Thymus (tissue), 11 donors: ENCODE data around the gene CHST5. TPM values are rescaled to one million over a fixed set of nuclear protein-coding genes. Genes with fewer than 3 reads are reported as not detected.

Source experiments
- DNase-seq, 9 donors: peaks; one replicate each; pipeline ENCODE4 v3.0.0-alpha.2; 2013; ENCODE audit warnings: low spot score in 9 of 9, low read depth in 6 of 9, missing footprints in 1 of 9
- H3K27ac ChIP-seq, 2 donors: one replicate each; pipeline ENCODE4 v1.5.1; 2013; ENCODE audit warnings: control low read depth in 1 of 2, low read depth in 1 of 2, low read length in 1 of 2, mild to moderate bottlenecking in 1 of 2, moderate library complexity in 1 of 2
- H3K27me3 ChIP-seq, 2 donors: one replicate each; pipeline ENCODE4 v1.5.1; 2013; ENCODE audit warnings: low read length in 1 of 2; ENCODE audit not compliant: control insufficient read depth in 2 of 2, insufficient read depth in 1 of 2
- H3K36me3 ChIP-seq, 2 donors: one replicate each; pipeline ENCODE4 v1.5.1; 2013; ENCODE audit warnings: low read length in 1 of 2, mild to moderate bottlenecking in 1 of 2, moderate library complexity in 1 of 2; ENCODE audit not compliant: control insufficient read depth in 2 of 2, insufficient read depth in 2 of 2
- H3K4me1 ChIP-seq, 2 donors: one replicate each; pipeline ENCODE4 v1.5.1; 2013; ENCODE audit warnings: low read length in 2 of 2; ENCODE audit not compliant: control insufficient read depth in 2 of 2, insufficient read depth in 2 of 2
- H3K4me3 ChIP-seq, 2 donors: one replicate each; pipeline ENCODE4 v1.5.1; 2013; ENCODE audit warnings: low read length in 2 of 2, control low read depth in 1 of 2, mild to moderate bottlenecking in 1 of 2
- H3K9me3 ChIP-seq, 2 donors: one replicate each; pipeline ENCODE4 v1.5.1; 2013; ENCODE audit warnings: low read length in 1 of 2, mild to moderate bottlenecking in 1 of 2; ENCODE audit not compliant: control insufficient read depth in 2 of 2, insufficient read depth in 1 of 2
- WGBS: extraction: QIAGEN DNeasy Blood & Tissue Kit; methylation state at CpG from one replicate; pipeline ENCODE4 v1.1.7; 2013; 5-methylcytosine and 5-hydroxymethylcytosine counted together
- polyA plus RNA-seq: library from polyadenylated mRNA; stranded (reverse); fragments of 200-250 nt; gene quantifications from one replicate; pipeline ENCODE4 v1.2.3, GENCODE V29; 2013
- total RNA-seq: library from RNA; stranded (reverse); fragments of 120-200 nt; gene quantifications from one replicate; pipeline ENCODE4 v1.2.4, GENCODE V29; 2013
- donor health status: healthy.

CHST5 gene
- total and polyA plus RNA-seq, 2 donors, result 0.11 TPM; not detected in 1

DNA sequence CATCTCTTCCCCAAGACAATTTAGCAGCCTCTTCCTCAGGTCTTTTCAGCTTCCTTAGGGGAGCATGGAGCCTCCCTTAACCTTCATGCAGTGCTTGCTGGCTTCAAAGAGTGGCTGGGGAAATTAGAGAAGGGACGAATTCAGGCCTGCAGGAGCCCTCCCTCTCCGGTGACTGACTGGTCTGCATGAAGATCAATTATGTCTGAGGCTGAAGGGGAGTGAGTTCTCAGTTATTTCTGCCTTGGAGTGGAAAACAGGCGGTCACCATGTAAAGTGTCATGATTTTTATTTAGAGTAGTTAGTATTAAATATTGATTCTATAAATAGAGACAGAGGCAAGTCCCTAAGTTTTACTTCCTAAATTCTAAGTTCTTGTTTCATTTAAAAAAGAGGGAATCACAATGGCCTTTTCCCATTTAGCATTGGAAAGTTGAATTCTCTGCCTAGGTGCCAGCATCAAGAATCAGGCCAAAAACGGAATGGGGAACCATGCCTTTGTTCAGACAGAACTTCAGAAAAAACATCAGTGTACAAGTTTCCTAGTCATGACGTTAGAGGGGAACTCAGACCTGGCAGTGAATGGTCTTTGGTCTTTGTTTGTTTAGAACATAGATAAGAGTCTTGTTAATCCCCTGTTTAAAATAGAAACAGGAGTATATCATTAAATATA is 34.6 kb upstream of the CHST5 start:
- peaks cover 9 to 12% of the 10 kb centered on the region in 2 donors for H3K4me1 ChIP-seq
- no peaks in the 10 kb centered on the region for H3K9me3 ChIP-seq
- peak overlapping the region in 1 of 2 donors; percentile 11 for H3K27ac ChIP-seq
- peaks cover 56 to 72% of the 10 kb centered on the region in 2 donors for H3K36me3 ChIP-seq
- H3K27me3 ChIP-seq, result no peaks in the 10 kb centered on the region
- WGBS, result 92% methylated on average over 5 of the region's 5 CpGs
- DNase-seq, result peak in 1 of 9 donors; percentile 25
- H3K4me3 ChIP-seq, result no peak overlapping the region

DNA sequence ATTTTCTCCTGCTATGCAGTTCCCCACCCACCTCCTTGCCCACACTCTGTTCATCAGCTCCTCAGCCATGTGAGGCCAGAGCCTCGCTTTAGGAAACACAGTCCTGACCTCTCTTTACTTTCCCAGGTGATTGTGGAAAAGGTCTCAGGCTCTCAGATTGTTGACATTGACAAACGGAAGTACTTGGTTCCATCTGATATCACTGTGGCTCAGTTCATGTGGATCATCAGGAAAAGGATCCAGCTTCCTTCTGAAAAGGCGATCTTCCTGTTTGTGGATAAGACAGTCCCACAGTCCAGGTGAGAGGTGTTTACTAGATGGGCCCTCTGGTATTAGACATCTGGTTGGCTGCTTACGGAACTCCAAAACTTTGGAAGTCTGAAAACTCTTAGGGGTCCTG is 32.0 kb upstream of the CHST5 start:
- no peak for DNase-seq
- Histone ChIP-seq H3K4me3 (no peak overlapping the region), H3K27me3 (no peaks in the 10 kb centered on the region), H3K27ac (no peak overlapping the region), H3K9me3 (no peaks in the 10 kb centered on the region), H3K36me3 (peaks cover 34 to 51% of the 10 kb centered on the region in 2 donors), H3K4me1 (peaks cover 9 to 20% of the 10 kb centered on the region in 2 donors)
- WGBS, result 98% methylated on average over 4 of the region's 4 CpGs

DNA sequence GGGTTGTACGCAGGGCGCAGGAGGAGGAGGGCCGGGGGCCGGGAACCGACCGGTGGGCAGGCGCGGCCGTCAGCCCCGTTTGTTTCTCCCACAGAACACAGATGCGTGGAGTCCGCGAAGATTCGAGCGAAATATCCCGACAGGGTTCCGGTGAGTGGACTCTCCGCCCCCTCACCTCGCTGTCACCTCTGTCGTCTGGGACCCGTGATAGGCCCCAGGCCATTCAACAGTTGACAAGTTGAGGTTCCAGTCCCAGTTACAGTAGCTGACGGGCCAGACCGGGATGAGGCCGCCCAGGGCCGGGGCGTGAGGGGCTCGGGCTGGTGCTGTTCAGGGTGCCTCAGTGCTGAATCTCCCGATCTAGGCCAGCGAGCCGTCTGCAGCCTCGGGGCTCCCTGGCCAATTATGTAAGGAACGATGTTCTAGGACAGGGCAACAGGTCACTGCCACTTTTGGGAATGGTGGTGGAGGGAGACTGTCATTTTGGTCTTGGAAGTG is 30.9 kb upstream of the CHST5 start:
- Histone ChIP-seq H3K9me3 (no peaks in the 10 kb centered on the region), H3K4me3 (peak overlapping the region; percentile 81 to 91), H3K36me3 (peaks cover 24 to 39% of the 10 kb centered on the region in 2 donors), H3K4me1 (peaks cover 9 to 20% of the 10 kb centered on the region in 2 donors), H3K27ac (no peak overlapping the region), H3K27me3 (no peaks in the 10 kb centered on the region)
- WGBS, result 6% methylated on average over 32 of the region's 32 CpGs
- DNase-seq, result peak in 1 of 9 donors; percentile 15

DNA sequence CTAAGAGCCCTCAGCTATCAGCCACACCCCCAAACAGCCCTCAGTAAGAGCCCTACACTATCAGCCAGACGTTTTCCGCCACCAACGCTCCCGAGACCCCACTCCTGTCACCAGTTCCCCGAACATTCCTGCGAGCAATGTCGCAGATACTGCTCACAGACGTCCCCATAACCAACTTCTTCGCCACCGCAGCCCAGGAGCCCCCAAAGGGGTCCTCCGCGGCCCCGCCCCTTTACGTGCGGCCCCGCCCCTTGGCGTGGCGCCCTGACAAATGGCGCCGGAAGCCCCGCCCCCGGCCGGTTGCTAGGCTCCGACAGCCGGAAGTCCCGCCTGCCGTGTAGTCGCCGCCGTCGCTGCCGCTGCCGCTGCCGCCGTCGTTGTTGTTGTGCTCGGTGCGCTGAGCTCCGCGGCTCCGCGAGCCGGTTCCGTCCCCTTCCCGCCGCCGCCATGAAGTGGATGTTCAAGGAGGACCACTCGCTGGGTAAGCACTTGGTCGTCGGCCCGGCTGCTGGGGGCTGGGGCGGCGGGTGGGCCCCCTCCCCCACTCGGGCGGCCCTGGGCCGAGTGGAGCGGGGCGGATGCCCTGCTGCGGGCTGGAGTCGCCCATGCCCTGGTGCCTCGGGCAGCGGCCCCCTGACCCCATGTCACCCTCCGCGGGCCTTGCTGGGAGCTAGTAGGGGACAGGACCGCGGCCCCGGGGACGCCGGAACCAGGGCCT is 30.3 kb upstream of the CHST5 start, which contains the start of gene GABARAPL2:
GABARAPL2 (plus strand) TSS at position 340 of the 718 bp plus-strand sequence; CDS start at position 448, 108 bp downstream.
- Histone ChIP-seq H3K4me3 (peak within 1 kb of the TSS; percentile 81 to 91), H3K27me3 (no peaks in the 10 kb centered on the region), H3K9me3 (no peaks in the 10 kb centered on the region), H3K36me3 (peaks cover 24 to 35% of the 10 kb centered on the region in 2 donors), H3K27ac (peak within 1 kb of the TSS; percentile 50 to 71), H3K4me1 (peaks cover 9 to 20% of the 10 kb centered on the region in 2 donors)
- peak; percentile 71 to 95 (median 87) for DNase-seq
- WGBS, result under 1% methylated on average over 69 of the region's 69 CpGs

DNA sequence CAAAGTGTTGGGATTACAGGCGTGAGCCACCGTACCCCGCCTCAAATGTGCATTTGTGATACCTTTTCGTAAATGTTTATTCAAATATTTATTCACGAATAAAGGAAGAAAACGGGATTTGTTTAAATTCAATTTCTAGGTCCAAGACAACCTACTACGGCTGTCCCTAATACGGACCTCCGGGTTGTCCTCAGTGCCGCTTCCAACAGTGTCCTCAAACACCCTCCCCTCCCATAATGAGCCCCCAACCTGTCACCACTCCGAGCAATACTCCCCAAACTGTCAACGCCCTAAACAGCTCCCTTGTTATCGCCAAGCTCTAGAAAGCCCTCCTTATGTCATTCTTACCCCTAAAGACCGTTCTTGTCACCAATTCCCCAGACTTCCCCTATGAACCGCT is 29.7 kb upstream of the CHST5 start:
- H3K4me1 ChIP-seq, result peaks cover 9 to 20% of the 10 kb centered on the region in 2 donors
- WGBS, result 27% methylated on average over 15 of the region's 15 CpGs

DNA sequence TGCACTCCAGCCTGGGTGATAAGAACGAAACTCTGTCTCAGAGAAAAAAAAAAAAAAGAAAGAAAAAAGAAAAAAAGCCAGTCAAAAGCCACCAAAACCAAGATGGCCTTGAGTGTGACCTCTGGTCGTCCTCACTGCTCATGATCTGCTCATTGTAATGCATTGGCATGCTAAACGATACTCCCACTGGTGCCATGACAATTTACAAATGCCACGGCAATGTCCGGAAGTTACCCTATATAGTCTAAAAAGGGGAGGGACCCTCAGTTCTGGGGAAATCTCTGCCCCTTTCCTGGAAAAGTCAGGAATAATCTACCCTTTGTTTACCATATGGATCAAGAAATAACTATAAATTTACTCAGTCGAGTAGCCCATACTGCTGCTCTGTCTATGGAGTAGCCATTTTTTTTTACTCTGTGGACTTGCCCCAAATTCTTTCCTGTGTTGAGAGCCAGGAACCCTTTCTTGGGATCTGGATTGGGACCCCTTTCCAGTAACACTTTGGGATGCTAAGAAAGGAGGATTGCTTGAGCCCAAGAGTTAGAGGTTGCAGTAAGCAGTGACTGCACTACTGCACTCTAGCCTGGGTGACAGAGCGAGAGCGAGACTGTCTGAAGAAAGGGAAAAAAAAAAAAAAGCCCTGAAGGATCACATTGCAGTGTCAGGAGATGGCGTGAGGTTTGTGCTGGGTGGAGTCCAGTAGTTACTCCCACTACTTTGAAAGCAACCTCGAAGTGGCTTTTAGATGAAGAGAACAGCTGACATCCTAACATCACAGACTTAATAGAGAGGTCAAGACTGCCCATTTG is 23.9 kb upstream of the CHST5 start:
- no peaks in the 10 kb centered on the region for H3K36me3 ChIP-seq
- H3K9me3 ChIP-seq, result peaks cover 0 to 4% of the 10 kb centered on the region in 2 donors
- no peak overlapping the region for H3K27ac ChIP-seq
- 85% methylated on average over 10 of the region's 10 CpGs for WGBS
- H3K27me3 ChIP-seq, result peaks cover 0 to 13% of the 10 kb centered on the region in 2 donors
- no peak for DNase-seq
- no peak overlapping the region for H3K4me3 ChIP-seq
- peaks cover 9 to 15% of the 10 kb centered on the region in 2 donors for H3K4me1 ChIP-seq

More for the DNA sequence above, 29.7 kb upstream of the CHST5 start:
- peak overlapping the region; percentile 81 to 91 for H3K4me3 ChIP-seq
- H3K9me3 ChIP-seq, result no peaks in the 10 kb centered on the region
- H3K27me3 ChIP-seq, result peaks cover 0 to 2% of the 10 kb centered on the region in 2 donors
- peak overlapping the region; percentile 50 to 64 for H3K27ac ChIP-seq
- no peak for DNase-seq
- H3K36me3 ChIP-seq, result peaks cover 21 to 30% of the 10 kb centered on the region in 2 donors

DNA sequence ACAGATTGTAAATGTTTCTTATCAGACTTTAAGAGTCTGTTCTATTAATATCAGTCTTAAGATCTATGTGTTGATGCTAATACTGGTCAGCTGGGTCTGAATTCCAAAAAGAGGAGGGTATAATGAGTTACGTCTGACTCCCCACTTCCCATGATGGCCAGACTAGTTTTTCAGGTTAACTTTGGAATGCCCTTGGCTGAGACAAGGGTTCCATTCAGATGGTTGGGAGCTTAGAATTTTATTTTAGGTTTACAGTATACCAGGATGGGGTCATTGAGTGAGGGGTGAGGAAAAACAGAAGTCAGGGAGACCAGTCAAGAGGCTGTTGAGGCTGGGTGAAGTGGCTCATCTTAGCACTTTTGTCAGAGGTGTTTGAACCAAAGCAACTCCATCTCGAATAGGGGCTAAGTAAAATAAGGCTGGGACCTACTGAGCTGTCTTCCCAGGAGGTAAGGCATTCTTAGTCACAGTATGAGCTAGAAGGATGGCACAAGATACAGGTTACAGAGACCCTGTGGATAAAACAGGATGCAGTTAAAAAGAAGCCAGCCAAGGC is 23.0 kb upstream of the CHST5 start:
- Histone ChIP-seq H3K4me1 (peaks cover 9 to 15% of the 10 kb centered on the region in 2 donors), H3K27me3 (peaks cover 0 to 20% of the 10 kb centered on the region in 2 donors), H3K36me3 (no peaks in the 10 kb centered on the region), H3K4me3 (no peak overlapping the region), H3K9me3 (peaks cover 0 to 4% of the 10 kb centered on the region in 2 donors), H3K27ac (no peak overlapping the region)
- WGBS, result 89% methylated on average over 2 of the region's 2 CpGs
- no peak for DNase-seq

DNA sequence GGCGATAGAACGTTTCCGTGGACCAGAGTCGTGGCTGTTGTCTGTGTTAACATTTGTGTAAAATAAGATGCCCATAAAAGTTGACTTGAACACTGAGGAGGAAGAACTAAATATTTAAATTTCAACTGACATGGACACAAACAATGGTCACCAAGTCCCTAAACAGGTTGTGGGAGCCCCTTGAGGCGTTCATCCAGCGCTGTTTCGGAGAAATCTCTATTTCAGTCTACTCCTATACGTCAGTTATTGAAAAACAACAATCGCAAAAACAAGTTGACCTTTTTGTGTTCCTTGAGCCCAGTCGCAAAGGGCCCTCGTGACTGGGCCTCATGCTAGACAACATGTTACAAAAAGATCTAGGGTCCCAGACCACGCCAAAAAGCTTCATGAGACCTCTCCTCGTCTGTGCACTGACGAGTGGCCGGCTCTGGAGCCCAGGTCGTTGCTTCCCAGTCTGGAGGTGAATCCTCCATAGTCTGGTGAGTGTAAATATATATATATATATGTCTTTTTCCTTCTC is 20.6 kb upstream of the CHST5 start:
- WGBS, result 65% methylated on average over 16 of the region's 16 CpGs
- no peak for DNase-seq
- Histone ChIP-seq H3K27me3 (peaks cover 0 to 20% of the 10 kb centered on the region in 2 donors), H3K4me1 (peaks cover 9 to 15% of the 10 kb centered on the region in 2 donors), H3K4me3 (peak overlapping the region; percentile 44 to 59), H3K36me3 (no peaks in the 10 kb centered on the region), H3K27ac (peak overlapping the region; percentile 1 to 27), H3K9me3 (peaks cover 0 to 4% of the 10 kb centered on the region in 2 donors)
